DMS 273 (cell line): ENCODE measurements around the gene MYBL2.

ENCODE experiments used
- DNase-seq: peaks from one replicate; lab custom pipeline; 2025; ENCODE audit not compliant: unreplicated experiment; lab: John Stamatoyannopoulos, UW

The MYBL2 gene

GRCh38 chr20:43681991-43682410 lies 15.1 kb downstream of the MYBL2 start:
- peak; percentile 80 for DNase-seq

- no peak for DNase-seq
Observed at GRCh38 chr20:43682446-43682845, 15.5 kb downstream of the MYBL2 start.

GRCh38 chr20:43686820-43687219 lies 19.9 kb downstream of the MYBL2 start:
- DNase-seq = no peak

- DNase-seq = no peak
Observed at GRCh38 chr20:43689165-43689564, 22.3 kb downstream of the MYBL2 start.

- DNase-seq = no peak
Observed at GRCh38 chr20:43690943-43691598, 24.2 kb downstream of the MYBL2 start.

GRCh38 chr20:43691928-43692524 lies 25.1 kb downstream of the MYBL2 start:
- DNase-seq = peak; percentile 81

- DNase-seq = no peak
Observed at GRCh38 chr20:43694763-43695162, 27.8 kb downstream of the MYBL2 start.

GRCh38 chr20:43695571-43695970 lies 28.7 kb downstream of the MYBL2 start:
- DNase-seq = no peak

GRCh38 chr20:43699941-43700565 lies 33.1 kb downstream of the MYBL2 start:
- no peak for DNase-seq

GRCh38 chr20:43700627-43701026 lies 33.7 kb downstream of the MYBL2 start:
- DNase-seq = no peak

GRCh38 chr20:43702502-43702901 lies 35.6 kb downstream of the MYBL2 start:
- DNase-seq = no peak

- DNase-seq = no peak
Observed at GRCh38 chr20:43710370-43711044, 43.6 kb downstream of the MYBL2 start.

- DNase-seq = no peak
Observed at GRCh38 chr20:43711098-43711654, 44.3 kb downstream of the MYBL2 start.

GRCh38 chr20:43715044-43715443 lies 48.1 kb downstream of the MYBL2 start:
- DNase-seq = no peak

GRCh38 chr20:43715511-43715910 lies 48.6 kb downstream of the MYBL2 start:
- no peak for DNase-seq

- DNase-seq = no peak
Observed at GRCh38 chr20:43716123-43716522, 49.2 kb downstream of the MYBL2 start.

GRCh38 chr20:43716757-43717615 lies 50.1 kb downstream of the MYBL2 start:
- DNase-seq = no peak

- DNase-seq = no peak
Observed at GRCh38 chr20:43717616-43717995, 50.7 kb downstream of the MYBL2 start.

- no peak for DNase-seq
Observed at GRCh38 chr20:43720007-43720406, 53.1 kb downstream of the MYBL2 start.

- no peak for DNase-seq
Observed at GRCh38 chr20:43721097-43721428, 54.1 kb downstream of the MYBL2 start.
